ENCODE measurements around the gene C15orf39. TPM values are rescaled to one million over a fixed set of nuclear protein-coding genes. Genes with fewer than 3 reads are reported as not detected.

C15orf39 gene
- 1 to 10 TPM; 1.6 to 3.8 (median 2.6) TPM for total RNA-seq

DNA sequence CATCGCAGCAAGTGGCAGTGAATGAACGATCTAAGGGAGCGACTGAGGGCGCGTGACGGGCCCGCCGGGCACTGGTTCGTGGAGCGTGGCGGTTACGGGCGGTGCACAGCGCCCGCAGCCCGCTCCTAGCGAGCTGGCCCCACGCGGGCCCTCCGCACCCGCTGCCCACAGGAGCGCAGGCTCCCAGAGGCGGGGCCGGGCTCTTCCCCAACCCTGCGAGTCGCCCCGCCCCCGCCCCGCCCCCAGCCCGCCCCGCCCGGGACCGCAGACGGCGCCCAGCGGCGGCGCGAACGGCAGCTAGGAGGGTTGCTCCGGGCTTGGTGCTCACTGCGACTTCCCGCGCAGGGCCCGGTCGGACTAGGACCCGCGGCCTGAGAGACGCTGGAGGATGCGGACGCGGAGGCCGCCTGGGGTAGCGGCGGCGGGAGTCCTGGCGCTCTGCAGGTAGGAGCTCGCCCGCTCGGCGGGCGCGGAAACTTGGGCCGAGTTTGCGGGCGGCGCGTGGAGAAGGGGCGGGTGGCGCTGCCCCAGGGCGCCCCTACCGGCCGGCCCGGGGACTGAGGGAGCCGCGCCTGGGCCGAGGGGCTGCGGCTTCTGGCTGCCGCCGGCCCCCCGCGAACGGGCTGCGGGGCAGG lies at the start of gene C15orf39:
TSS of gene C15orf39 (plus strand) at position 267 of the 635 bp plus-strand sequence. CDS start 4,167 bp downstream, outside the sequence.
- H3K4me1 ChIP-seq, result peaks cover 7 to 16% of the 10 kb centered on the region in 2 donors
- DNase-seq (peak; percentile 23 to 41), ATAC-seq (peak; percentile 76 to 77)
- H3K4me3 ChIP-seq, result peak within 1 kb of the TSS; percentile 78 to 92 (median 83)
- no peaks in the 10 kb centered on the region for H3K27me3 ChIP-seq
- H3K36me3 ChIP-seq, result no peaks in the 10 kb centered on the region
- H3K9me3 ChIP-seq, result no peaks in the 10 kb centered on the region
- intact Hi-C loops (cut with DNase I; ENCODE audit: low total_unique reads), result loop anchor here (10.0 kb wide), 1 partner anchor 567 kb away; no protein-coding TSS in a partner anchor
- H3K27ac ChIP-seq, result peak within 1 kb of the TSS; percentile 82 to 87 (median 83)
- in situ Hi-C loops (cut with MboI; ENCODE audit: low sequenced_read_pairs in 4 of 4), result loop anchor here in 3 of 4 donors (5.0 to 10.0 kb wide), 2 partner anchors 174 to 177 kb away; partner anchors contain the start of gene PPCDC (in 1 of the 3)
- TF ChIP-seq, protein P1, sequence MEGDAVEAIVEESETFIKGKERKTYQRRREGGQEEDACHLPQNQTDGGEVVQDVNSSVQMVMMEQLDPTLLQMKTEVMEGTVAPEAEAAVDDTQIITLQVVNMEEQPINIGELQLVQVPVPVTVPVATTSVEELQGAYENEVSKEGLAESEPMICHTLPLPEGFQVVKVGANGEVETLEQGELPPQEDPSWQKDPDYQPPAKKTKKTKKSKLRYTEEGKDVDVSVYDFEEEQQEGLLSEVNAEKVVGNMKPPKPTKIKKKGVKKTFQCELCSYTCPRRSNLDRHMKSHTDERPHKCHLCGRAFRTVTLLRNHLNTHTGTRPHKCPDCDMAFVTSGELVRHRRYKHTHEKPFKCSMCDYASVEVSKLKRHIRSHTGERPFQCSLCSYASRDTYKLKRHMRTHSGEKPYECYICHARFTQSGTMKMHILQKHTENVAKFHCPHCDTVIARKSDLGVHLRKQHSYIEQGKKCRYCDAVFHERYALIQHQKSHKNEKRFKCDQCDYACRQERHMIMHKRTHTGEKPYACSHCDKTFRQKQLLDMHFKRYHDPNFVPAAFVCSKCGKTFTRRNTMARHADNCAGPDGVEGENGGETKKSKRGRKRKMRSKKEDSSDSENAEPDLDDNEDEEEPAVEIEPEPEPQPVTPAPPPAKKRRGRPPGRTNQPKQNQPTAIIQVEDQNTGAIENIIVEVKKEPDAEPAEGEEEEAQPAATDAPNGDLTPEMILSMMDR (IDR thresholded peaks at IDR 0.05 in 4 of 5, conservative IDR thresholded peaks at IDR 0.05 in 1 of 5), result peak in 4 of 5 experiments; percentile 94 to 99 (median 96)
- TF ChIP-seq POLR2A (IDR thresholded peaks at IDR 0.05), result peak; percentile 87 to 92

GRCh38 chr15:75152382-75153079 lies 49.2 kb upstream of the C15orf39 start:
- no peaks in the 10 kb centered on the region for H3K27me3 ChIP-seq
- H3K9me3 ChIP-seq, result no peaks in the 10 kb centered on the region
- H3K4me1 ChIP-seq, result no peaks in the 10 kb centered on the region
- no peak for DNase-seq
- no peaks in the 10 kb centered on the region for H3K36me3 ChIP-seq
- ATAC-seq, result no peak
- no peak overlapping the region for H3K27ac ChIP-seq
- TF ChIP-seq, protein P1 (IDR thresholded peaks at IDR 0.05 in 4 of 5, conservative IDR thresholded peaks at IDR 0.05 in 1 of 5), result no peak
- TF ChIP-seq POLR2A (IDR thresholded peaks at IDR 0.05), result no peak
- H3K4me3 ChIP-seq, result no peak overlapping the region
- intact Hi-C loops (cut with DNase I; ENCODE audit: low total_unique reads) (no loop called here), in situ Hi-C loops (cut with MboI; ENCODE audit: low sequenced_read_pairs in 4 of 4) (no loop called here)

- H3K36me3 ChIP-seq, result no peaks in the 10 kb centered on the region
- intact Hi-C loops (cut with DNase I; ENCODE audit: low total_unique reads), result no loop called here
- no peak overlapping the region for H3K4me3 ChIP-seq
- no peaks in the 10 kb centered on the region for H3K27me3 ChIP-seq
- no peaks in the 10 kb centered on the region for H3K4me1 ChIP-seq
- no peaks in the 10 kb centered on the region for H3K9me3 ChIP-seq
- in situ Hi-C loops (cut with MboI; ENCODE audit: low sequenced_read_pairs in 4 of 4), result no loop called here
- peak in 1 of 2 donors; percentile 24 for ATAC-seq
- TF ChIP-seq, protein P1 (IDR thresholded peaks at IDR 0.05 in 4 of 5, conservative IDR thresholded peaks at IDR 0.05 in 1 of 5), result no peak
- TF ChIP-seq POLR2A (IDR thresholded peaks at IDR 0.05), result no peak
- DNase-seq, result peak in 1 of 2 donors; percentile 14
- no peak overlapping the region for H3K27ac ChIP-seq
Observed at GRCh38 chr15:75153087-75153486, 48.6 kb upstream of the C15orf39 start.

DNA sequence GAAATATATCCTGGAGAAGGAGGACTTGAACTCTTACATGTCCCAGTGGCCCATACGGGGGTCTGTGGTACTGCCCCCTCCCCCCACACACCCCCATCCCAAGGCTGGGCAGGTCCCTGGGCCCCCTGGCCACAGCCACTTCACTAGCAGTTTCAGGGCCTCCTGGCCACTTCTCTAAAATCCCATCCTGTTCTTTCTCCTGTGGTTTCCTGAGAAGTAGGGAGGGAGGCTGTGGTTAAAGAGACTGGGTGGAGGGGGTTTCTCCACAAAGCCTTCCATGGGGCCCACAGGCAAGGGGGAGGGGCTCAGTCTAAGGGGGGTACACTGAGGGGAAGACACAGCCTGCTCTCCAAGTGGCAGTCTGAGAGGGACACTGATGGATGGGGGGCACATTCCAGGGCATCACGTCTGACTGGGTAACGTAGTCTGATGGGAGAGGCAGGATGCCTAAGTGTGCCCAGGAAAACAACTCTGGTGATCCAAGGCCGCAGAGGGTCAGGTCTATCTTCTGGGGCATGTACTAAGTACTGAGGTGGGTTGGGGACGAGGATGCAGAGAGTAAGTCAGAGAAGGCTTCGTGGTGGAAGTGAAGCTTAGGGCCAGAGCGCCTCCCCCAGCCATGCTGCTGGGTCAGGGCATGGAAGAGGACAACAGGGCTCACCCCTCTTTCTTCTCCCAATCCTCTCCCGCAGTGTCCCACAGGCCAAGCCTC lies 48.0 kb upstream of the C15orf39 start:
- TF ChIP-seq, protein P1 (IDR thresholded peaks at IDR 0.05 in 4 of 5, conservative IDR thresholded peaks at IDR 0.05 in 1 of 5), result no peak
- TF ChIP-seq POLR2A (IDR thresholded peaks at IDR 0.05), result no peak
- H3K9me3 ChIP-seq, result no peaks in the 10 kb centered on the region
- no peaks in the 10 kb centered on the region for H3K4me1 ChIP-seq
- H3K27me3 ChIP-seq, result no peaks in the 10 kb centered on the region
- no peak for ATAC-seq
- in situ Hi-C loops (cut with MboI; ENCODE audit: low sequenced_read_pairs in 4 of 4) (no loop called here), intact Hi-C loops (cut with DNase I; ENCODE audit: low total_unique reads) (no loop called here)
- H3K4me3 ChIP-seq, result no peak overlapping the region
- no peak overlapping the region for H3K27ac ChIP-seq
- H3K36me3 ChIP-seq, result no peaks in the 10 kb centered on the region
- no peak for DNase-seq
